Effector CD4-positive, alpha-beta T cell (primary cell): ENCODE results near the gene SV2B.

Experiments used
- DNase-seq: peaks from one replicate; pipeline ENCODE4 v3.0.0-alpha.2; 2020

Gene SV2B

GRCh38 chr15:91108421-91108820, 8.4 kb downstream of the SV2B start:
- DNase-seq = no peak

- no peak for DNase-seq
These were observed 9.8 kb downstream of the SV2B start for GRCh38 chr15:91109885-91110284.

GRCh38 chr15:91110407-91110806, 10.3 kb downstream of the SV2B start:
- DNase-seq = no peak

GRCh38 chr15:91113030-91113429, 13.0 kb downstream of the SV2B start:
- DNase-seq = no peak

- DNase-seq = no peak
These were observed 14.2 kb downstream of the SV2B start for GRCh38 chr15:91114301-91114700.

GRCh38 chr15:91116113-91117067, 16.3 kb downstream of the SV2B start:
- DNase-seq = no peak

GRCh38 chr15:91117375-91117774, 17.3 kb downstream of the SV2B start:
- DNase-seq = no peak

- DNase-seq = no peak
These were observed 18.9 kb downstream of the SV2B start for GRCh38 chr15:91118817-91119590.

- no peak for DNase-seq
These were observed 22.2 kb downstream of the SV2B start for GRCh38 chr15:91122296-91122695.

- no peak for DNase-seq
These were observed 24.1 kb downstream of the SV2B start for GRCh38 chr15:91124132-91124531.

- no peak for DNase-seq
These were observed 25.1 kb downstream of the SV2B start for GRCh38 chr15:91125162-91125561.

- no peak for DNase-seq
These were observed 26.0 kb downstream of the SV2B start for GRCh38 chr15:91126080-91126479.

- no peak for DNase-seq
These were observed 27.3 kb downstream of the SV2B start for GRCh38 chr15:91127236-91127955.

GRCh38 chr15:91128016-91128415, 28.0 kb downstream of the SV2B start:
- DNase-seq = no peak

- DNase-seq = no peak
These were observed 29.4 kb downstream of the SV2B start for GRCh38 chr15:91129436-91129835.

GRCh38 chr15:91132079-91132478, 32.0 kb downstream of the SV2B start:
- DNase-seq = no peak

- no peak for DNase-seq
These were observed 33.5 kb downstream of the SV2B start for GRCh38 chr15:91133511-91133910.

- DNase-seq = no peak
These were observed 35.4 kb downstream of the SV2B start for GRCh38 chr15:91135201-91136130.

- DNase-seq = no peak
These were observed 36.4 kb downstream of the SV2B start for GRCh38 chr15:91136386-91136923.

GRCh38 chr15:91140601-91141000, 40.5 kb downstream of the SV2B start:
- no peak for DNase-seq

- no peak for DNase-seq
These were observed 41.0 kb downstream of the SV2B start for GRCh38 chr15:91141097-91141496.
